HG02885 (cell line): ENCODE data around the gene GSTM2.
"Not testable (repeated sequence)": the region's sequence is repeated elsewhere in the genome, so short reads cannot be mapped to it uniquely, and the experiment has no call there.

ENCODE experiments used
- ATAC-seq: cut with Tn5 transposase; IDR thresholded peaks from one replicate; pipeline ENCODE4 v1.9.1; 2021; ENCODE audit warnings: mild to moderate bottlenecking; ENCODE audit not compliant: unreplicated experiment, poor library complexity

The GSTM2 gene

DNA sequence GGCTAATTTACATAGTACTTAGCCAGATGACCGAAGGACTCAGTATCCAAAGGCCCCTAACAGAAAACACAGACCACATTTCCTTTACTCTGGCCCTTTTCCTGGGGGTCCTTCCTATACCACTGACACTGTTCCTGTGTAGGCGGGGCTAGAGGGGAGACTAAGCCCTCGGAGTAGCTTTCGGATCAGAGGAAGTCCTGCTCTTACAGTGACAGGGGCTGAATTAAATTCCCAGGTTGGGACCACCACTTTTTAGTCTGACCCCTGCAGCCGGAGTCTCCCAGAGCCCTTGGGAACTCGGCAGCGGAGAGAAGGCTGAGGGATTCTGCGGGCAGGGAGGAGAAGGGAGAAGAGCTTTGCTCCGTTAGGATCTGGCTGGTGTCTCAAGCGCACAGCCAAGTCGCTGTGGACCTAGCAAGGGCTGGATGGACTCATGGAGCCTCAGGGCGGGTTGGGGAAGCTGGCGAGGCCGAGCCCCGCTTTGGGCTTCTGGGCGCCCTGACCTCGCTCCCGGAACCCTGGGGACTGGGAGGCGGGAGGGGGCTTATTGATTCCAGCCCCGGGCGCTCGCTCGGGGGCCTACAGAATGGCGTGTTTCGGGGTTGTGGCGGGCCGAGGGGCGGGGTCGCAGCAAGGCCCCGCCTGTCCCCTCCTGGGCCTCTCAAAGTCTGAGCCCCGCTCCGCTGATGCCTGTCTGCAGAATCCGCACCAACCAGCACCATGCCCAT, 43.9 kb downstream of the GSTM2 start, which contains the start of gene GSTM5:
Gene GSTM5 (plus strand): TSS at position 659 of the 728 bp plus-strand sequence. CDS start 62 bp downstream, at position 721.
- ATAC-seq: not testable (repeated sequence)

- no peak for ATAC-seq
Observed at GRCh38 chr1:109712321-109712864, 44.5 kb downstream of the GSTM2 start.

DNA sequence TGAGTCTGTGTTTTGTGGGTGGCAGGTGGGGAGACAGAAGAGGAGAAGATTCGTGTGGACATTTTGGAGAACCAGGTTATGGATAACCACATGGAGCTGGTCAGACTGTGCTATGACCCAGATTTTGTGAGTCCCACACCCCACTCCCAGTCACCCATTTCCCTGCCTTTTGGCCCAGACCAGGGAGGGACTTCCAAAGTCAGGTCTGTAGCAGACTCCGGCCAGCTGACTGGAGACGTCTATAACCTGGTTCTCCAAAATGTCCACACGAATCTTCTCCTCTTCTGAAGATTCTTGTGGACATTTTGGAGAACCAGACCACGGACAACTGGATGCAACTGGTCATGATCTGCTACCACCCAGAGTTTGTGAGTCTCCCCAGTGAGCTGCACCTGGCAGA, 45.8 kb downstream of the GSTM2 start:
- ATAC-seq: no peak

DNA sequence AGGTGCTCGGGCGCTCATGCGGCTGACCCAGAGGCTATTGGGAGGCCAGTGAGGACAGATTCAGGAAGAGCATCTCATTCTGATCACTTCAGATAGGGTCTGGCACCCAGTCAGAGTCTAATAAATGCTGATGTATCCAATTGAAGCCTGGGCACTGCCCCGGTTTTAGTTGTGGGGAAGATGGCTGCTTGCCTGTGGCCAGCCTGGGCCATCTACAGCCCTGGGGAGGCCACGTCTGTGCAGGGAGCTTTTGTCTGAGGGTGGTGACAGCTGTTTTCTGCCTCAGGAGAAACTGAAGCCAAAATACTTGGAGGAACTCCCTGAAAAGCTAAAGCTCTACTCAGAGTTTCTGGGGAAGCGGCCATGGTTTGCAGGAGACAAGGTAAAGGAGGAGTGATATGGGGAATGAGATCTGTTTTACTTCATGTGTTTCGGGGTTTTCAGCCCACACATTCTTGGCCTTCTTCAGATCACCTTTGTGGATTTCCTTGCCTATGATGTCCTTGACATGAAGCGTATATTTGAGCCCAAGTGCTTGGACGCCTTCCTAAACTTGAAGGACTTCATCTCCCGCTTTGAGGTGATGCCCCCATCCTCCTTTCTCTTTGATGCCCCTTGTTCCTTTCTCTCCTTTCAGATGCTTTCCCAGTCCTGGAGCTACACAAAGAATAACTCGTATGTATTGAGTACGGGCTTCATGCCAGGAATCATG, 47.0 kb downstream of the GSTM2 start:
- no peak for ATAC-seq

DNA sequence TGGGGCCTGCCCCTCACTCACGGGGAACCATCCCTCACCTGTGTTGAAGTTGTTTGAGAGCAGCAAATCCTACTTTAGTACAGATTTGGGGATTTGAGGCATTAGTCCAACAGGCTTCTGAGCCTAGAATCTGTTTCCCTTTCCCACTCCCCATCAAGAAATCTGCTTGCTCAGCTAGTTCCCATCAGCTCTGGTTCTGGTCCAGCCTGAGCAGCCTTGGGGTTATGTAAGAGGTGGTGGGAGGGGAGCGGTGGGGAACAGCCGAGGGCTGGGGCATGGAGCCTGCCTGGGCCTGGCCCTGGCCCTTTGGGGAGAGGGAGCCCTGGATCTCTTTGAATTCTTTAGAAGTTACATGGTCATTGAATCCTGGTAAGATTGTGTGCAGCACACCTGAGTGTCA, 48.3 kb downstream of the GSTM2 start:
- no peak for ATAC-seq

DNA sequence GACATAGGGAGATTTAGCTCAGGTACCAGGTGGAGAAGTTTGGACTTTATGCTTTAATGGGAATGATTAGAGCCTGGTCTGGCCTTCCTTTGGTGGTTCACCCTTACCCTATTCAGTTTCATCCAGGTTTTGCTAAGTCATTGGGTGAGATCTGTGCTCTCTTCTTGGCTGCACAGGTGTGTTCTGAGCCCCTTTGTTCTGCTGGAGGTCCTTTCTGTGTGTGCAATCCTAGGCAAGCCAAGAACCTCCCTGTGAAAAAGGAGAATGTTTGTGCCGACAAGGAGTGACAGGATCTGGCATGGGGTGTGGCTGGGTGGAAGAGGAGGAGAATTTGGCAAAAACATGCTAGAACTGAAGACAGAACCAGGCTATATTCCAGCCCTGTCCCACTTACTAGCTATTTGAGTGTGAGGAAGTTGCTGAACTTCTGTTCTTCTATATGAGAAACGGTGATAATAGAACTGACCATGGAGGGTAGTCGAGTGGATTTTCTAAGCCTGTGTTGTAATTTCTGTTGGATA, 48.8 kb downstream of the GSTM2 start:
- no peak for ATAC-seq

- ATAC-seq: no peak
Observed at GRCh38 chr1:109717729-109718128, 49.9 kb downstream of the GSTM2 start.

DNA sequence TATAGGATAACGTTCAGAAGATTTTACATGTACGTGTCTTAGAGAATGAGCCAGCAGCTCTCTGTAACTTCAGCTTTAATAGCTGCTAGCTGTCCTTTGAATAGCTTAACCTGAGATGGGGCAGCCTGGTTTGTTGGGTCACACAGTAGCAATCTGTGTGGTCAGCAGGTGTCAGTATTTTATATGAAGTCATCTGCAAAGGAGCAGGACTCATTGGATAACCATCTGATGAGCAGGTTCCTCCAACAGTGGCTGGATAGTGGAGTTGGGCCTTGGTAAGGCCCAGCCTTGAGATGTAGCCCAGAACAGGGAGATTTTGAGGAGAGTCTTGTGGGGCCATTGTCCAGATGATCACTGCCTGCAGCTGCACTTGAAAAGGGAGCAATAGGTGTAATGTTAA, 50.6 kb downstream of the GSTM2 start:
- ATAC-seq: no peak

DNA sequence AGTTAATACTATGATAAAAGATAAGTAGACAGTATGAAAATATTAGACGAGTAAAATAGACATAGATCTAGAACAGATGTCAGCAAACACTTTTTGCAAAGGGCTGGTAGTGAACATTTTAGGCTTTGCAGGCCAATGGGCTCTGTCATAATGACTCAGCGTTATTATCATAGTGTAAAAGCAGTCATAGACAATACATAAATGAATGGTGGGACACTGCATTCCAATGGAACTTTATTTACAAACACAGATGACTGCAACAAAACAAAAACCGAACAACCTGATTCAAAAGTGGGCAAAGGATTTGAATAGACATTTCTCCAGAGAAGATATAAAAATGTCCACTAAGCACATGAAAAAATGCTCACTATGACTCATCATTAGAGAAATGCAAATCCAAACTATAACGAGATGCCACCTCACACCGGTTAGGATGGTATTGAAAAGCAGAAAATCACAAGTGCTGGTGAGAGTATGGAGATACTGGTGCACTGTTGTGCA, 51.5 kb downstream of the GSTM2 start:
- ATAC-seq: no peak

DNA sequence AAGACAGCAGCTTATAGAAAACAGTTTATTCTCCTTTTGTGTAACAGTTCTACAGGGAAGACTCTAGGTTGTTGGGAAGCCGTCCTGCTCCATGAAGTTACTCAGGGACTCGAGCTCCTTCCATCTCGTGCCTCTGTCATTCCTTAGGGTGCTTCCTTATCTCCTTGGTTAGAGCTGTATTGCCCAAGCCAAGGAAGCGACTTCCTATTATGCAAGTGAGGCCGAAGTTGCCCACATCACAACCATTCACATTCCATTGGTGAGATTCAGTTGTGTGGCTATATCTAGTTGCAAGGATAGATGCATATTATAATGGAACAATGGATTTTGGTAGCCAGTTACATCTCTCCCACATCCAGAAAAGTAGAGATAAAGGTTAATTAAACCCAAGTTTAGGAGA, 53.2 kb downstream of the GSTM2 start:
- ATAC-seq: no peak

DNA sequence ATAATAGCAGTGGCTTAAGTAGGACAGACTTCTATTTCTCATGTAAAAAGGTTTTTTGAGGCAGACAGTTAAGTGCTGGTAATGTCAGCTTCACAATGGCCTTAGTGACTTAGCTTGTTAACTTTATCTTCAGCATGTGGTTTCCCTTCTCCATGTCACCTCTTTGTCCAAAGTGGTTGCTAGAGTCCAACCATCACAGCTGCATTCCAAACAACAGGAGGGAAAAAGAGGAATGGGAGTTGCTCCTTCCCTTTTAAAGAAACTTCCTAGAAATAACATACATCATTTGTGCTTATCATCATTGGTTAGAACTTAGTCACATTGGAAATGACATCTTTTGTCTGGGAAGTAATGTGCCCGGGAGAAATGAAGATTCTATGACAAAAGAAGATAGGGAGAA, 54.1 kb downstream of the GSTM2 start:
- no peak for ATAC-seq

- ATAC-seq: no peak
Observed at GRCh38 chr1:109722908-109723691, 55.2 kb downstream of the GSTM2 start.
